Activated T-helper 1 cell treated with anti-CD3 and anti-CD28 coated beads, Interleukin-12 subunit alpha, Interleukin-12 subunit beta, Interleukin-2, Interleukin-4 antibody, amounts not matched to agents 30 ng/mL and 10 ng/mL and 1 ng/mL, durations not matched to agents 14 hours and 24 hours and 36 hours (primary cell): ENCODE data around the gene SLC12A8. TPM values are rescaled to one million over a fixed set of nuclear protein-coding genes. Genes with fewer than 3 reads are reported as not detected.
A peak's percentile ranks its signal among the peaks of the same experiment; 100 is the strongest.

Source experiments
- DNase-seq: peaks from one replicate; pipeline ENCODE4 v3.0.0; 2021; ENCODE audit warnings: low spot score
- H3K27ac Mint-ChIP-seq: one replicate; pipeline ENCODE4 v1.8.0; 2021; ENCODE audit warnings: mild to moderate bottlenecking, mixed read lengths
- H3K27me3 Mint-ChIP-seq: one replicate; pipeline ENCODE4 v1.8.0; 2022; ENCODE audit warnings: mild to moderate bottlenecking, moderate library complexity, mixed read lengths; ENCODE audit not compliant: insufficient read depth
- H3K36me3 Mint-ChIP-seq: one replicate; pipeline ENCODE4 v1.8.0; 2021; ENCODE audit warnings: low read depth, mixed read lengths
- H3K4me1 Mint-ChIP-seq: one replicate; pipeline ENCODE4 v1.8.0; 2021; ENCODE audit warnings: low read depth, mixed read lengths
- H3K4me3 Mint-ChIP-seq: one replicate; pipeline ENCODE4 v1.8.0; 2021; ENCODE audit warnings: mild to moderate bottlenecking, moderate library complexity, mixed read lengths
- H3K9me3 Mint-ChIP-seq: one replicate; pipeline ENCODE4 v1.8.0; 2021; ENCODE audit warnings: mixed read lengths
- intact Hi-C: fragments of 100-400 bp; cut with micrococcal nuclease; formaldehyde crosslinking; loops from one replicate; pipeline ENCODE4 v1.15.1; 2024
- total RNA-seq: library from RNA; stranded (reverse); gene quantifications from 2 replicates; pipeline ENCODE4 v1.2.3, GENCODE V29; 2022

SLC12A8 gene
- total RNA-seq, 1 donor from 2014 or later: 1.1 TPM

GRCh38 chr3:125190786-125191185, 21.8 kb downstream of the SLC12A8 start:
- DNase-seq: no peak
- peaks cover 31% of the 10 kb centered on the region for H3K27me3 Mint-ChIP-seq
- no peak overlapping the region for H3K27ac Mint-ChIP-seq
- peaks cover 7% of the 10 kb centered on the region for H3K4me1 Mint-ChIP-seq
- no peaks in the 10 kb centered on the region for H3K9me3 Mint-ChIP-seq
- H3K4me3 Mint-ChIP-seq: no peak overlapping the region
- H3K36me3 Mint-ChIP-seq: no peaks in the 10 kb centered on the region
- intact Hi-C loops: no loop called here

DNA sequence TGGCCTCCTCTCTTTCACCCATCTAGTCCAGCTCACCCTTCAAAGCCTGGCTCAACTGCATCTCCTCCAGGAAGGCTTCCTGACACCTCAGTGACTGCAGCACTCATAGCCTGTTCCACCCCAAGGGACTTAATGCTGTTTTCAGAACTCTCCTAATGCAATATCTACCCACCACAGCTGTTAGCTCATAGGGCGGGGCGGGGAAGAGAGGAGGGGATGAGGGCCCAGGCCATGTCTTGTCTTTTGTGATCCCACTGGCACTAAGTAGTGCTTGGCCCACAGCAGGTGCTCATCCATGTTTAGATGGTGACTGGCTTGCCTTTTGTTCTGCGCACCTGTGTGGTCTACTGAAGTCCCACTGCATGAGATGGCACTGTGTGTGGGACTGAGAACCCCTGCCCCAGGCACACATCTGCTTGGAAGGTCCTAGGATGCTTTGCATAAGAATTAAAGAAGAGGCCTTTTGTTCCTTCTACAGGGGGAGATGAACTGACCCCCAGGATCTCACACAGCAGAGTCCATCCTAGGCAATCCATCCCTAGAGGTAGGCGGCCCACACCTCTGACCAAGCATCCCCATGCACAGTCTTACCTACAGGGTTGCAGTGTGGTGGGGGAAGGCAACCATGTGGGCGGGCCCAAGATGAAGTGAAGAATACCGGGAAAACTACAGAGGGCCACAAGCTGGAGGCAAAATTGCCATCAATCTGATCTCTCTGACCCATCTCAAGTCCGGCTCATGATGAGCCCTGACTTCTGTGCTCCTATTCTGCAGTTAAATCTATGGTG, 23.0 kb downstream of the SLC12A8 start:
- DNase-seq: no peak
- no peak overlapping the region for H3K4me3 Mint-ChIP-seq
- H3K4me1 Mint-ChIP-seq: no peaks in the 10 kb centered on the region
- no peaks in the 10 kb centered on the region for H3K36me3 Mint-ChIP-seq
- H3K9me3 Mint-ChIP-seq: no peaks in the 10 kb centered on the region
- H3K27me3 Mint-ChIP-seq: peaks cover 35% of the 10 kb centered on the region
- intact Hi-C loops: no loop called here
- H3K27ac Mint-ChIP-seq: no peak overlapping the region

DNA sequence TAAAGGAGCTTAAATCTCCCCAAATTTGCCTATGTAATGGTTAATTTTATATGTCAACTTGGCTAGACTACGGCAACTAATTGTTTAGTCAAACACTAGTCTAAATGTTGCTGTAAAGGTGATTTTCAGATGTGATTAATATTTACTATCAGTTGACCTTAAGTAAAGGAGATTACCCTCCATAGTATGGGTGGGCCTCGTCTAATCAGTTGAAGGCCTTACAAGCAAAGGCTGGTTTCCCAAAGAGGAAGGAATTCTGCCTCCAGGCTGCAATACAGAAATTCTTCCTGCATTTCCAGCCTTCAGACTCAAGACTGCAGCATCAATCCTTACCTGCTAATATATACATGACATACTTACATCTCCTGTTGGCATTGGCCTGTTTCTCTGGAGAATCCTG, 23.6 kb downstream of the SLC12A8 start:
- Mint-ChIP-seq H3K36me3 (no peaks in the 10 kb centered on the region), H3K9me3 (no peaks in the 10 kb centered on the region), H3K4me3 (no peak overlapping the region), H3K4me1 (no peaks in the 10 kb centered on the region), H3K27me3 (peaks cover 34% of the 10 kb centered on the region), H3K27ac (no peak overlapping the region)
- no peak for DNase-seq
- intact Hi-C loops: no loop called here

- no peak for DNase-seq
- Mint-ChIP-seq H3K4me1 (no peaks in the 10 kb centered on the region), H3K36me3 (no peaks in the 10 kb centered on the region), H3K9me3 (no peaks in the 10 kb centered on the region), H3K4me3 (no peak overlapping the region), H3K27me3 (peaks cover 21% of the 10 kb centered on the region), H3K27ac (no peak overlapping the region)
- intact Hi-C loops: no loop called here
These were observed 25.0 kb downstream of the SLC12A8 start for GRCh38 chr3:125187599-125187910.

- H3K27ac Mint-ChIP-seq: no peak overlapping the region
- intact Hi-C loops: no loop called here
- no peak overlapping the region for H3K4me3 Mint-ChIP-seq
- H3K36me3 Mint-ChIP-seq: no peaks in the 10 kb centered on the region
- no peak for DNase-seq
- H3K9me3 Mint-ChIP-seq: no peaks in the 10 kb centered on the region
- no peaks in the 10 kb centered on the region for H3K4me1 Mint-ChIP-seq
- peaks cover 21% of the 10 kb centered on the region for H3K27me3 Mint-ChIP-seq
These were observed 25.5 kb downstream of the SLC12A8 start for GRCh38 chr3:125186800-125187598.

DNA sequence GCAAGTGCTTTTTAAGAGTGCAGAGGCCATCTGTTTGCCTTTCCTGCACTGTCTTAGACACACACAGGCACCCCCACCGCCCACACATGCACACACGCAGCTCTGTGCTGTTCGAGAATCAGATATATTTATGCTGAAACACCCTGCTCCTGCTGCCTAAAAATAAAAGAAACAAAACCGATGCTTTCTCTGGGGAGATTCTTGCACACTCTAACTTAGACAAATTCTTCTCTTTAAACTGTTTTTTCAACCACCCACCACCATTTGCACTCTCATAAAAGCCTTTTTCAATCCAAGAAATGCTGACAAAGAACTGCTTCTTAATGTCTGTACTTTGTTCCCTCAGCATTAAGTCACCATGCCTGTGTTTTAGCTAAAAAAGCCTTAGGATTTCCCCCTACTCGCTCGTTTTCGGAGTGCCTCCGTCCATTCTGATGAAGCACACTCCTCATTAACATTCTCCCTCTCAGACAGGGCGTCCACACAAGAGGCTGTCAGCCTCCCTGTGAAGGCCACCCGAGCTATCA, 26.2 kb downstream of the SLC12A8 start:
- no peak overlapping the region for H3K27ac Mint-ChIP-seq
- H3K27me3 Mint-ChIP-seq: peaks cover 21% of the 10 kb centered on the region
- H3K4me3 Mint-ChIP-seq: no peak overlapping the region
- no peaks in the 10 kb centered on the region for H3K36me3 Mint-ChIP-seq
- intact Hi-C loops: no loop called here
- no peak for DNase-seq
- no peaks in the 10 kb centered on the region for H3K4me1 Mint-ChIP-seq
- no peaks in the 10 kb centered on the region for H3K9me3 Mint-ChIP-seq

DNA sequence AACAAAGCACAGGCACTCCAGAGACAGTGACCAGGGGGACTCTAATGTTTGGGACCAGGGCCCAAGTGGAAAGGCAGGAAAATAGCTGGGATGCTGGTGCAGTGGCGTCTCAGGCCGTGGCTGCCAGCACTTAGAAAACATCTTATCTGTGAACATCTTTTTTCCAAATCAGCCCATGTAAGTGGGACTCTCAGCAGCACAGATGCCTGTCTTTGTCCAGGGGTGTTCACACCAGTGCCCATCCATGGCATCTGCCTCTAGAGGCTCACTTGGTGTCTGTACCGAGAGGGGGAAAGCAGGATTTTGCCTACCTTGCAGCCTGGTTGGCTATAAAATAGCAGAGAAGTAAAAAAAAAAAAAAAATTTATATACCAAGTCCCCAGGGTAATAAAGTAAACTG, 26.7 kb downstream of the SLC12A8 start:
- Mint-ChIP-seq H3K36me3 (no peaks in the 10 kb centered on the region), H3K27ac (no peak overlapping the region), H3K9me3 (no peaks in the 10 kb centered on the region), H3K4me1 (no peaks in the 10 kb centered on the region), H3K4me3 (no peak overlapping the region), H3K27me3 (peaks cover 16% of the 10 kb centered on the region)
- intact Hi-C loops: no loop called here
- no peak for DNase-seq

DNA sequence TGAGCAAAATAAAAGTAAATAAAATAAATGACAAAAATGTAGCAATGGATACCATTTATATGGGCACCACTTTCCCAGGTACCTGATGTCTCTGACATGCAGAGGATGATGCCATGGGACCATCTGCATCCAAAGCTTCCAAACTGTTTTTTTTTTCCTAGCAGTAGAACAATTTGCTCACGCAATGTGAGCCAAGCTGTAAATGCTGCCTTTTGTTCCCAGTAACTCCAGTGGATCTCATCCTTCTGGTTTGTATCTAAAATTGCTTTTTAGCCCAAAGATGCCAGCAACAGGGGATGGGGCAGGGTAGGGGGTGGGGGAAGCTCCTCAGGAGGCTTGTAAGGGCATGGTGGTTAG, 32.7 kb downstream of the SLC12A8 start:
- intact Hi-C loops: no loop called here
- Mint-ChIP-seq H3K27me3 (peaks cover 4% of the 10 kb centered on the region), H3K27ac (no peak overlapping the region), H3K9me3 (no peaks in the 10 kb centered on the region), H3K4me1 (peaks cover 7% of the 10 kb centered on the region), H3K4me3 (no peak overlapping the region), H3K36me3 (no peaks in the 10 kb centered on the region)
- DNase-seq: no peak

DNA sequence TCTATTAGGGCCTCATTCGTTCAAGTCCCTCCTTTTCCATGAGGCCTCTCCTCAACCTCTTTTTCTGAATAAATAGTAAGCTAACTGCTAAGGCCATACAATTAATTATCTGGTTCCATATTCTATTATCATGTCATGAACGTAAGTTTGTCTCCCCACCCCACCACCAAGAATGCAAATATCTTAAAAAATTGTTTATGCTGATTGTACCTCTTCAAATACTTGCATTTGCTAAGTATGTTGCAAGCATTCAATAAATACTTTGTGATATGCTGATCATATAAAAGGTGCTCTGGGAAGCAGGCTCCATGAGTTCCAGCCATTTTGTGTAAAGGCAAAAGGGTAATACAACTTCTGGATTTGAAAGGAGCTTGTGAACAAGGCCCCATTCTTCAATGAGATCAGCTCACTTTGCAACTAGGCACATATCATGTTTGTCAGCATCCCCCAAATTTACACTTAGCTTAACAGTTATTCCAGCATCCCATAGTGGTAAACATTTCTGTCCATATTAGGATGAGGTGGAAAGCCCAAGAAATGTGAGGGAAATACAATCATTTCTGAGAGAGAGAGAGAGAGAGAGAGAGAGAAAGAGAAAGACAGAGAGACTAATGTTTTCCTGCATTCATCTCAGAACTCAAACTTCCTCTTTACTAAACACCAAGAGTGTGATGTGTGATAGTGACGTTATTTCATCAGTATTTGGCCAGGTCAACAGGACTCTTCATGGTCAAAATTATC, 33.2 kb downstream of the SLC12A8 start:
- no peak for DNase-seq
- Mint-ChIP-seq H3K27me3 (peaks cover 6% of the 10 kb centered on the region), H3K4me3 (no peak overlapping the region), H3K36me3 (no peaks in the 10 kb centered on the region), H3K27ac (no peak overlapping the region), H3K9me3 (peaks cover 5% of the 10 kb centered on the region), H3K4me1 (peaks cover 7% of the 10 kb centered on the region)
- intact Hi-C loops: no loop called here

DNA sequence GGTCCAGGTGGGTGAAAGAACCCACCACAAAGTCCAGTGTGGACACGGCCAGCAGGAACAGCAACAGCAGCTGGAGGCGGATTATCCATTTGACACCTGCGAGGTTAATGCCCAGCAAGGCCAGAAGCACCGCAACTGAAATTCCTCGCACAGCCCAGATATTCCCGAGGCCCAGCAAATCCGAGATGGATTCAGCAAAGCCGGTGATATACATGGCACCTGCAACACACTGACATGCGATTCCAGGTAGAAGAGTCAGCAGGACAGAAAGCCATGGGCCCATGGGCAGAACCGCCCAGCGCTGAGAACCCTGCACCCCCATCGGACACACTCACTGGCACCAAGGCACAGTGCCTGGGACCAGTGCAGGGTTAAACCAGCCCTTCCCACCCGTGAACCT, 34.8 kb downstream of the SLC12A8 start:
- H3K4me3 Mint-ChIP-seq: no peak overlapping the region
- no peak overlapping the region for H3K27ac Mint-ChIP-seq
- peaks cover 10% of the 10 kb centered on the region for H3K27me3 Mint-ChIP-seq
- DNase-seq: no peak
- peaks cover 7% of the 10 kb centered on the region for H3K4me1 Mint-ChIP-seq
- H3K36me3 Mint-ChIP-seq: no peaks in the 10 kb centered on the region
- H3K9me3 Mint-ChIP-seq: peaks cover 6% of the 10 kb centered on the region
- intact Hi-C loops: no loop called here

DNA sequence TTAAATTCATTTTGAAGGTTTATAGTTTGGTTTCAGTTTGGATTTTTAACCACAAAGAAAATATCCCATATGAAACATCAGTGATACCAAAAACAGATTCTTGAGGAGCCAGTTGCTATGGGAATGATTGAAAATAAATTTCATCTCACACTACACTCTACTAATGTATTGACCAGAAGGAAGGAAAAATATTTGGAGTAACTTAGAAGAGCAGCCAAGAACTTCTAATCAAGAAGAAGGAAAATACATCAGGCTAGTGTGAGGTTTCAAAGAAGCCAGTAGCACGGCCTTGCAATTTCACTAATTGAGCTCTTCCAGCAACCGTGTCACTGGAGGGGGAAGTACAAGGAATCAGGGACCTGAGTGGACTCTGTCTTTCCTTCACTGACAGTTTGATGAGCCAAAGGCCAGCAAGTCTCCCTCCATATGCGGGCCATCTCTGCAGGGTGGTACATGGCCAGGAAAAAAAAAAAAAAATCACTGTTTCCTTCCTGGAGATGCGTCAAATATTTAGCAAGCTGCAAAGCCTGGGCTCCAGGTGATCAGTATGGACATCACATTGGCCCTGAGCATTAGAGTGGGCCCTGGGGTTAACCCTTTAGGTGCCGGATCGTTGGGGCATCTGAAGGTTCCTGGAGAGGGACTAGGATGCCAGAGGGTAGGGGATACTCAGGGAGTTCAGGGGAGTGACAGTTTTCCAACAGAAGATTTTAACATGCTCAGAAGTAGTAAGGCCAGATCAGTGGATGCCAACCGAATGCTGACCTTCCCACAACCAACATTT, 37.1 kb downstream of the SLC12A8 start:
- Mint-ChIP-seq H3K9me3 (peaks cover 6% of the 10 kb centered on the region), H3K4me3 (no peak overlapping the region), H3K36me3 (no peaks in the 10 kb centered on the region), H3K27me3 (peaks cover 12% of the 10 kb centered on the region), H3K27ac (no peak overlapping the region), H3K4me1 (peaks cover 7% of the 10 kb centered on the region)
- intact Hi-C loops: no loop called here
- DNase-seq: no peak

- H3K27ac Mint-ChIP-seq: peak overlapping the region; percentile 72
- intact Hi-C loops: no loop called here
- peaks cover 6% of the 10 kb centered on the region for H3K9me3 Mint-ChIP-seq
- peaks cover 21% of the 10 kb centered on the region for H3K27me3 Mint-ChIP-seq
- H3K36me3 Mint-ChIP-seq: no peaks in the 10 kb centered on the region
- H3K4me1 Mint-ChIP-seq: no peaks in the 10 kb centered on the region
- H3K4me3 Mint-ChIP-seq: no peak overlapping the region
- DNase-seq: no peak
These were observed 40.2 kb downstream of the SLC12A8 start for GRCh38 chr3:125172346-125172745.
